C4-2B (cell line): ENCODE results near the gene MRI1.

Source experiments
- H3K27ac ChIP-seq: fragments of 450-650 bp; 2 replicates; pipeline ENCODE4 v1.5.1; 2017
- ZFX ChIP-seq: fragments of 450-650 bp; IDR thresholded peaks from 2 replicates; pipeline ENCODE4 v1.6.1; 2017
- TF ChIP-seq, protein P1 (sequence below): fragments of 450-650 bp; conservative IDR thresholded peaks from 2 replicates; pipeline ENCODE4 v1.5.1; 2017; ENCODE audit warnings: mild to moderate bottlenecking

MRI1 gene

DNA sequence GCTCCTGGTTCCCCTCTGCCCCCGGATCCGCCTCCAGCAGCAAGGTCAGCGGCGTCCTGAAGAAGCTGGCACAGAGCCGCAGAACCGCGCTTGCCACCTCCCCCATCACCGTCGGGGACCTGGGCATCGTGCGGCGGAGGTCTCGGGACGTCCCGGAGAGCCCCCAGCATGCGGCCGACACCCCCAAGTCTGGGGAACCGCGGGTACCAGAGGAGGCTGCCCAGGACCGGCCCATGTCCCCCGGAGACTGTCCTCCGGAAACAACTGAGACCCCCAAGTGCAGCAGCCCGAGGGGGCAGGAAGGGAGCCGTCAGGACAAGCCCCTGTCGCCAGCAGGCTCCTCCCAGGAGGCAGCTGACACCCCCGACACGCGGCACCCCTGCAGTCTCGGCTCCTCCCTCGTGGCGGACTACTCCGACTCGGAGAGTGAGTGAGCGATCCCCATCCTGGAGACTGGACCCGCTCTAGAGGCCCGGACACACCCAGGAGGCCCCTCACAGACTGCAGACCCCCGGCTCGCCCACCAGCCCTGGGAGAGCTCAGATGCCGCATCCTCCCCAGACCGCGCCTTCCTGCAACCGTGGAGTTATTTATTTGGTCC, 1.6 kb upstream of the MRI1 start:
- no peak for TF ChIP-seq ZFX
- TF ChIP-seq, protein P1, sequence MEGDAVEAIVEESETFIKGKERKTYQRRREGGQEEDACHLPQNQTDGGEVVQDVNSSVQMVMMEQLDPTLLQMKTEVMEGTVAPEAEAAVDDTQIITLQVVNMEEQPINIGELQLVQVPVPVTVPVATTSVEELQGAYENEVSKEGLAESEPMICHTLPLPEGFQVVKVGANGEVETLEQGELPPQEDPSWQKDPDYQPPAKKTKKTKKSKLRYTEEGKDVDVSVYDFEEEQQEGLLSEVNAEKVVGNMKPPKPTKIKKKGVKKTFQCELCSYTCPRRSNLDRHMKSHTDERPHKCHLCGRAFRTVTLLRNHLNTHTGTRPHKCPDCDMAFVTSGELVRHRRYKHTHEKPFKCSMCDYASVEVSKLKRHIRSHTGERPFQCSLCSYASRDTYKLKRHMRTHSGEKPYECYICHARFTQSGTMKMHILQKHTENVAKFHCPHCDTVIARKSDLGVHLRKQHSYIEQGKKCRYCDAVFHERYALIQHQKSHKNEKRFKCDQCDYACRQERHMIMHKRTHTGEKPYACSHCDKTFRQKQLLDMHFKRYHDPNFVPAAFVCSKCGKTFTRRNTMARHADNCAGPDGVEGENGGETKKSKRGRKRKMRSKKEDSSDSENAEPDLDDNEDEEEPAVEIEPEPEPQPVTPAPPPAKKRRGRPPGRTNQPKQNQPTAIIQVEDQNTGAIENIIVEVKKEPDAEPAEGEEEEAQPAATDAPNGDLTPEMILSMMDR, result no peak
- no peak overlapping the region for H3K27ac ChIP-seq

DNA sequence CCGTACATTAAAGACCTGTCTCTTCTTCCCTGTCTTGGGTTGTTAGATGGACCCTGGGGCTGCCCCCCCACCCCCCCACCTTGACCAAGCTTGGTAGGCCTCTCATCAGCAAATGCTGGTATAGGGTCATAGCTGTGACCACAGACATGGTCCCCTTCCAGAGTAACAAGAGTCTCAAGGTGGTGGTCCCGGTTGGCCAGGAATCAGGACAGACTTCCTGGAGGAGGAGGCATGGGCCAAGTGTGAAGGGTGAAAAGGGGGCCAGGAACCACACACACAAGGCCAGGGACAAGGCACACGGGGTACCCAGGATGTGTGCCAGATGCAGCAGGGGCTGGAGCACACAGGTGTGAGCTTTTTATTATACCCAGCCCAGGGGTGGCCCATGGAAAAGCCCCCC, 1.1 kb upstream of the MRI1 start:
- TF ChIP-seq ZFX, result no peak
- TF ChIP-seq, protein P1, result no peak

DNA sequence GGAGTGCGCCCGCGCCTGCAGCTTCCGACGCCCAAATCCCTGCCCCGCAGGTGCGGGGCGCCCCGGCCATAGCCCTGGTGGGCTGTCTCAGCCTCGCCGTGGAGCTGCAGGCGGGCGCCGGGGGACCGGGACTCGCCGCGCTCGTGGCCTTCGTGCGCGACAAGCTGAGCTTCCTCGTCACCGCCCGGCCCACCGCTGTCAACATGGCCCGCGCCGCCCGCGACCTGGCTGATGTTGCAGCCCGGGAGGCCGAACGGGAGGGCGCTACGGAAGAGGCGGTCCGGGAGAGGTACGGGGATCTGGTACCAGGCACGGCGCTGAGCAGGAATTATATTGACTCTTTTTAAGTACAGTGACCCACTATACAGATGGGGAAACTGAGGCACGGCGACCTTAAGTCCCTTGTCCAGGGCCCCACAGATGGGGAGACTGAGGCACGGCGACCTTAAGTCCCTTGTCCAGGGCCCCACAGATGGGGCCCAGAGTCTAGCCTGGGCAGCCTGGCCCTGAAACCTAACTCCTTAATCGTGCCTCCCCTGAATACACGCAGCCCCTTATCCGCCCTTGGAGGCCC, 586 bp downstream of the MRI1 start:
- TF ChIP-seq, protein P1, result no peak
- TF ChIP-seq ZFX, result peak; percentile 44; the same call in 1 of the 2 replicates
- H3K27ac ChIP-seq, result peak overlapping the region; percentile 78

More for the DNA sequence above, 1.1 kb upstream of the MRI1 start:
- H3K27ac ChIP-seq, result no peak overlapping the region; the same call in 1 of the 2 replicates

DNA sequence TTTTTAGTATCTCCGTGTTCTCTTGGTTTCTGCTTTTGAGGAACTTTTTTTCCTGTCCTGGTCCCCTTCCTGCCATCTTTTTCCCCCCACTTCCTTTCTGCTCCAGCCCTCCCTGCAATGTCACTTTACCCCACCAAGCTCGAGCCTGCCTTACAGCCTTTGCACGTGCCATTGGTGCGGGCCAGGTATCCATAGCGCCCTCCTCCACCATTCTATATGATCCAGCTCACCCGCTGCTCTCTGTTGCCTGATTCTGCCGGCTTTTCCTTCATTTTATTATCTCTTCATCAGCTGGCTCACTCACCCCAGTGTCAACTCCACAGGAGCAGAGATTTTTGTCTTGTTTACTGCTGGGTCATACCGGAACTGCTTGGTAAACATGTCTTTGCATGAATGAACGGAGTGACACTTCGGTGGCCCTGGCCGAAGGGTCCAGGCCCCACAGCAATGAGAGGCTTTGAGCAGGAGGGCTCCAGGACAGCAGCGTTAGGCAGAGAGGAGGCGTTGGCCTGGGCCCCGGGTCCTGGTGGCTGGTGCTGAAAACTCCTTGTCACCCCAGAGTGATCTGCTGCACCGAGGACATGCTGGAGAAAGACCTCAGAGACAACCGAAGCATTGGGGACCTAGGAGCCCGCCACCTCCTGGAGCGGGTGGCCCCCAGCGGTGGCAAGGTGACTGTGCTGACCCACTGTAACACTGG, 1.2 kb downstream of the MRI1 start:
- H3K27ac ChIP-seq, result peak overlapping the region; percentile 78
- no peak for TF ChIP-seq ZFX
- TF ChIP-seq, protein P1, result no peak

DNA sequence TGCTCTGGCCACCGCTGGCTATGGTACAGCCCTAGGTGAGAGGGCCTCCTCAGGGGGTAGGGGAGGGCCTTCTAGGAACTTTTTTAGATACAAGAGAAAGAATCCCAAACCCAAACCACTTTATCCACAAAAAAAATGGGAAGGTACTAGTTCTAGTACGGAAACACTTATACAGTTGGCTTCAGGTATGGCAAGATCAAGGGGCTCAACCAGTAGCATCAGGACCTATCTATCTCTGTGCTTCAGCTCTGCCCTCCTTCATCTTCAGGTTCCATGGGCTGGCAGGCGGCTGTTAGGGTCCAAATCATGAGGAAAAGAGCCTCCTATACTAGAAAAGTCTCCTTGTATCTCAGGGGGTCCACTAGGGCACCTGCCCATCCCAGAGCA, 1.8 kb downstream of the MRI1 start:
- TF ChIP-seq, protein P1, result no peak
- no peak for TF ChIP-seq ZFX
- peak overlapping the region; percentile 78 for H3K27ac ChIP-seq

DNA sequence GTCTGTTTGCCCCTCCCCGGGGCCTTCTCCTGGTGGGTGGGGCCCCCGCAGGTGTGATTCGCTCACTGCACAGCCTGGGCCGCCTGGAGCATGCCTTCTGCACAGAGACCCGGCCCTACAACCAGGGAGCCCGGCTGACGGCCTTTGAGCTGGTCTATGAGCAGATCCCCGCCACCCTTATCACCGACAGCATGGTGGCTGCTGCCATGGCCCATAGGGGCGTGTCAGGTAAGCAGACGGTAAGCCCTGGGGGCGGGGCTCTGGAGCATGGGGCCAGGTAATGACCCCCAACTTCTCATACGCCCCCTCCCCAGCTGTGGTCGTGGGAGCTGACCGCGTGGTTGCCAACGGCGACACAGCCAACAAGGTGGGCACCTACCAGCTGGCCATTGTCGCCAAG, 4.2 kb downstream of the MRI1 start:
- H3K27ac ChIP-seq, result no peak overlapping the region
- TF ChIP-seq ZFX, result no peak

DNA sequence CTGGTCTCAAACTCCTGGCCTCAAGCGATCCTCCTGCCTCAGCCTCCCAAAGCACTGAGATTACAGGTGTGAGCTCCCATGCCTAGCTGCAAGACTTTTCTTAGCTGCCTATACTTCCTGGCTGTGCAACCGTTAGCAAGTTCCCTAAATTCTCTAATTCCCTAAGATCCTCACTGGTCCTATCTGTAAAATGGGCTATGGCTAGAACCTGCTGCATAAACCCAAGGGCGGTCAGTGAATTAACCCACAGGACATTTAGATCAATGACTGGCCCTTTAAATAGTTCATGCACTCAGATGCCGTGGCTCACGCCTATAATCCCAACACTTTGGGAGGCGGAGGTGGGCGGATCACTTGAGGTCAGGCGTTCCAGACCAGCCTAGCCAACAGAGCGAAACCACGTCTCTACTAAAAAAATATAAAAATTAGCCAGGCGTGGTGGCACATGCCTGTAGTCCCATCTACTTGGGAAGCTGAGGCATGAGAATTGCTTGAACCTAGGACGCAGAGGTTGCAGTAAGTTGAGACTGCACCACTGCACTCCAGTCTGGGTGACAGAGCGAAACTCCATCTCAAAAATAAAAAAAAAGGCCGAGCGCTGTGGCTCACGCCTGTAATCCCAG, 5.8 kb downstream of the MRI1 start:
- H3K27ac ChIP-seq, result no peak overlapping the region
- no peak for TF ChIP-seq ZFX
- TF ChIP-seq, protein P1, result no peak
